Colonic mucosa (tissue), 4 donors: ENCODE measurements around the gene PCDHGB4. TPM values are rescaled to one million over a fixed set of nuclear protein-coding genes. Genes with fewer than 3 reads are reported as not detected.
"Not testable (repeated sequence)": the region's sequence is repeated elsewhere in the genome, so short reads cannot be mapped to it uniquely, and the experiment has no call there.

ENCODE experiments used
- DNase-seq: peaks from one replicate; pipeline ENCODE4 v3.0.0-alpha.2; 2020
- H3K27ac ChIP-seq: fragments of 200-600 bp; one replicate; pipeline ENCODE4 v1.8.0; 2021
- H3K27me3 ChIP-seq: fragments of 200-600 bp; one replicate; pipeline ENCODE4 v1.8.0; 2021
- H3K36me3 ChIP-seq: fragments of 200-600 bp; one replicate; pipeline ENCODE4 v1.8.0; 2021
- H3K4me1 ChIP-seq: fragments of 200-600 bp; one replicate; pipeline ENCODE4 v1.8.0; 2021; ENCODE audit warnings: mild to moderate bottlenecking
- H3K4me3 ChIP-seq: fragments of 200-600 bp; one replicate; pipeline ENCODE4 v1.8.0; 2021
- H3K9ac ChIP-seq, 2 donors: one replicate each; pipeline ENCODE4 v1.7.0; 2013; ENCODE audit warnings: control low read depth in 2 of 2, low read depth in 2 of 2, low read length in 2 of 2
- H3K9me3 ChIP-seq: fragments of 200-600 bp; one replicate; pipeline ENCODE4 v1.8.0; 2021
- intact Hi-C: fragments of 100-400 bp; cut with DNase I; formaldehyde crosslinking; loops from one replicate; pipeline ENCODE4 v1.14.1; 2022
- total RNA-seq, 2 donors: library from RNA; stranded (reverse); fragmentation: NEBNext Ultra II Directional in 1 of 2; extraction: Animal tissue kit (Norgen Biotek cat#: 25700) in 1 of 2; gene quantifications; one replicate each; pipeline ENCODE4 v1.2.1, GENCODE V29; 2021
- TF ChIP-seq, protein P1 (sequence below): fragments of 200-600 bp; IDR thresholded peaks from one replicate; pipeline ENCODE4 v1.8.0; 2022; ENCODE audit warnings: antibody characterized with exemption, mild to moderate bottlenecking
- donor health status: healthy.
- donor health status: DM: no; HTN: no; CAD: no.
- donor health status: DM: no; HTN: no; CAD: no.

PCDHGB4 gene
- total RNA-seq, 2 donors from 2014 or later = 0.69 to 0.96 TPM

DNA sequence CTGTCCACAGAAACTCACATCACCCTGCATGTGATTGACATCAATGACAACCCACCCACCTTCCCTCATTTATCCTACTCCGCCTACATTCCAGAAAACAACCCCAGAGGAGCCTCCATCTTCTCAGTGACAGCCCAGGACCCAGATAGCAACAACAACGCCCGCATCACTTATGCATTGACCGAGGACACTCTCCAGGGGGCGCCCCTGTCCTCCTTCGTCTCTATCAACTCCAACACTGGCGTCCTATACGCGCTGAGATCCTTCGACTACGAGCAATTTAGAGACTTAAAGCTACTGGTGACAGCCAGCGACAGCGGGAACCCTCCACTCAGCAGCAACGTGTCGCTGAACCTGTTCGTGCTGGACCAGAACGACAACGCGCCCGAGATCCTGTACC lies 42.2 kb upstream of the PCDHGB4 start:
- Histone ChIP-seq H3K4me1 (no peaks in the 10 kb centered on the region), H3K9ac (no peak overlapping the region), H3K27me3 (no peaks in the 10 kb centered on the region), H3K36me3 (no peaks in the 10 kb centered on the region), H3K9me3 (no peaks in the 10 kb centered on the region), H3K4me3 (no peak overlapping the region), H3K27ac (no peak overlapping the region)
- intact Hi-C loops = no loop called here
- TF ChIP-seq, protein P1, sequence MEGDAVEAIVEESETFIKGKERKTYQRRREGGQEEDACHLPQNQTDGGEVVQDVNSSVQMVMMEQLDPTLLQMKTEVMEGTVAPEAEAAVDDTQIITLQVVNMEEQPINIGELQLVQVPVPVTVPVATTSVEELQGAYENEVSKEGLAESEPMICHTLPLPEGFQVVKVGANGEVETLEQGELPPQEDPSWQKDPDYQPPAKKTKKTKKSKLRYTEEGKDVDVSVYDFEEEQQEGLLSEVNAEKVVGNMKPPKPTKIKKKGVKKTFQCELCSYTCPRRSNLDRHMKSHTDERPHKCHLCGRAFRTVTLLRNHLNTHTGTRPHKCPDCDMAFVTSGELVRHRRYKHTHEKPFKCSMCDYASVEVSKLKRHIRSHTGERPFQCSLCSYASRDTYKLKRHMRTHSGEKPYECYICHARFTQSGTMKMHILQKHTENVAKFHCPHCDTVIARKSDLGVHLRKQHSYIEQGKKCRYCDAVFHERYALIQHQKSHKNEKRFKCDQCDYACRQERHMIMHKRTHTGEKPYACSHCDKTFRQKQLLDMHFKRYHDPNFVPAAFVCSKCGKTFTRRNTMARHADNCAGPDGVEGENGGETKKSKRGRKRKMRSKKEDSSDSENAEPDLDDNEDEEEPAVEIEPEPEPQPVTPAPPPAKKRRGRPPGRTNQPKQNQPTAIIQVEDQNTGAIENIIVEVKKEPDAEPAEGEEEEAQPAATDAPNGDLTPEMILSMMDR = no peak
- no peak for DNase-seq

DNA sequence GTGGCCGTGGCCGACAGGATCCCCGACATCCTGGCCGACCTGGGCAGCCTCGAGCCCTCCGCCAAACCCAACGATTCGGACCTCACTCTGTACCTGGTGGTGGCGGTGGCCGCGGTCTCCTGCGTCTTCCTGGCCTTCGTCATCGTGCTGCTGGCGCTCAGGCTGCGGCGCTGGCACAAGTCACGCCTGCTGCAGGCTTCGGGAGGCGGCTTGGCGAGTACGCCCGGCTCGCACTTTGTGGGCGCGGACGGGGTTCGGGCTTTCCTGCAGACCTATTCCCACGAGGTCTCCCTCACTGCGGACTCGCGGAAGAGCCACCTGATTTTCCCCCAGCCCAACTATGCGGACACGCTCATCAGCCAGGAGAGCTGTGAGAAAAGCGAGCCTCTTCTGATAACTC lies 41.5 kb upstream of the PCDHGB4 start:
- intact Hi-C loops, H3K27ac ChIP-seq, H3K27me3 ChIP-seq, H3K4me1 ChIP-seq, DNase-seq, H3K36me3 ChIP-seq, H3K9me3 ChIP-seq, H3K4me3 ChIP-seq, H3K9ac ChIP-seq: not testable (repeated sequence)

DNA sequence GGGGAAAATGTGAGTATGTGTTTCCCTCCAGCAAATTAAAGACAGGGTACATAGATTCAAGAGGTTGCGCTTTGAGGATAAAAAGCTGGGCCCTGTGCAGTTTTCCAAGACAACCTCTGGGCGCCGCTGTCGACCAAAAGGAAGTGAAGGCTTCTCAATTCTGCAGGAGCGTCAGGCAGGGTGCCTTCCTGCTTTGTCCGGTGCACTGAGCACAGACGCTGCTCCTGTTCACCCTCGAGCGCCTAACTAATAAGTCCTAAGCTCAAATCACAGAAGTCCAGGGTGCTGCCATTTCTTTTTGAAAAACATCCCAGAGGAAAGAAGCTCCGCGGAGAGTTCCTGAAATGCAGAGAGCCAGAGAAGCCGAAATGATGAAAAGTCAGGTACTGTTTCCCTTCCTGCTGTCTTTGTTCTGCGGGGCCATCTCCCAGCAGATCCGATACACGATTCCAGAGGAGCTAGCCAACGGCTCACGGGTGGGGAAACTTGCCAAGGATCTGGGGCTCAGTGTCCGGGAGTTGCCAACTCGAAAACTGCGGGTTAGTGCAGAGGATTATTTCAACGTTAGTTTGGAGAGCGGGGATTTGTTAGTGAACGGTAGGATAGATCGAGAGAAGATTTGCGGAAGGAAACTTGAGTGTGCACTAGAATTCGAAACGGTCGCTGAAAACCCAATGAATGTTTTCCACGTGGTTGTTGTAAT lies 37.4 kb upstream of the PCDHGB4 start, which contains the start of gene PCDHGB1:
Gene PCDHGB1, plus strand, starts transcription at position 183 of the 703 bp plus-strand sequence. Its CDS starts 162 bp downstream, at position 345.
- Histone ChIP-seq H3K4me1 (no peaks in the 10 kb centered on the region), H3K4me3 (no peak within 1 kb of the TSS), H3K36me3 (no peaks in the 10 kb centered on the region), H3K9me3 (no peaks in the 10 kb centered on the region), H3K9ac (no peak within 1 kb of the TSS), H3K27ac (no peak within 1 kb of the TSS), H3K27me3 (no peaks in the 10 kb centered on the region)
- no peak for DNase-seq
- intact Hi-C loops = no loop called here
- TF ChIP-seq, protein P1 = peak; percentile 29

DNA sequence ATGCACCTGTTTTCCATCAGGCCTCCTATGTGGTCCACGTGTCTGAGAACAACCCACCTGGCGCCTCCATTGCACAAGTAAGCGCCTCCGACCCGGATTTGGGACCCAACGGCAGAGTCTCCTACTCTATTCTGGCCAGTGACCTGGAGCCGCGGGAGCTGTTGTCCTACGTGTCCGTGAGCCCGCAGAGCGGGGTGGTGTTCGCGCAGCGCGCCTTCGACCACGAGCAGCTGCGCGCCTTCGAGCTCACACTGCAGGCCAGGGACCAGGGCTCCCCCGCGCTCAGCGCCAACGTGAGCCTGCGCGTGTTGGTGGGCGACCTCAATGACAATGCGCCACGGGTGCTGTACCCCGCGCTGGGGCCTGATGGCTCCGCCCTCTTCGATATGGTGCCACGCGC lies 35.9 kb upstream of the PCDHGB4 start:
- Histone ChIP-seq H3K9me3 (no peaks in the 10 kb centered on the region), H3K36me3 (no peaks in the 10 kb centered on the region), H3K9ac (no peak overlapping the region), H3K27me3 (no peaks in the 10 kb centered on the region), H3K4me3 (no peak overlapping the region), H3K27ac (no peak overlapping the region), H3K4me1 (no peaks in the 10 kb centered on the region)
- TF ChIP-seq, protein P1 = no peak
- DNase-seq = no peak
- intact Hi-C loops = no loop called here

DNA sequence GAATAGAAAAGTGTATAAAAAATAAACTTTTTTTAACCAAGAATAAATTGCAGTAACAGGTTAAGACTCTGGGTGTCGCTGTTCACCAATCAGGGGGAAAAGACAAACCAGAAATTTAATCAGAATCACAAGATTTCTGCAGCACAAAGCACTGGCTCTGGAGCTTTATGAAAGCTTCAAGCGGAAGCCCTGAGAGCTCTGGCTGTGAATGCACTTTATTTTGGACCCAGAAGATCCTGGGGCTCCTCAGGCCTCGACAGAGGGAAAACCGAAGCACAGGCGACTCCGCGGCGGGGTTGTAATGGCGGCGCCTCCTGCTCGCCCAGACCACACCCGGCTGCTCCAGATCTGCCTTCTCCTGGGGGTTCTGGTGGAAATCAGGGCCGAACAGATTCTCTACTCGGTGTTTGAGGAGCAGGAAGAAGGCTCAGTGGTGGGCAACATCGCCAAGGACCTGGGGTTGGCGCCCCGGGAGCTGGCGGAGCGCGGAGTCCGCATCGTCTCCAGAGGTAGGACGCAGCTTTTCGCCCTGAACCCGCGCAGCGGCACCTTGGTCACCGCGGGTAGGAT lies 32.5 kb upstream of the PCDHGB4 start, which contains the start of gene PCDHGA4:
Gene PCDHGA4, plus strand, starts transcription at position 122 of the 570 bp plus-strand sequence. Its CDS starts 87 bp downstream, at position 209.
- Histone ChIP-seq H3K36me3 (no peaks in the 10 kb centered on the region), H3K9me3 (no peaks in the 10 kb centered on the region), H3K4me1 (no peaks in the 10 kb centered on the region), H3K27ac (no peak within 1 kb of the TSS), H3K9ac (no peak within 1 kb of the TSS), H3K27me3 (no peaks in the 10 kb centered on the region), H3K4me3 (no peak within 1 kb of the TSS)
- no peak for DNase-seq
- intact Hi-C loops = no loop called here
- TF ChIP-seq, protein P1 = no peak

DNA sequence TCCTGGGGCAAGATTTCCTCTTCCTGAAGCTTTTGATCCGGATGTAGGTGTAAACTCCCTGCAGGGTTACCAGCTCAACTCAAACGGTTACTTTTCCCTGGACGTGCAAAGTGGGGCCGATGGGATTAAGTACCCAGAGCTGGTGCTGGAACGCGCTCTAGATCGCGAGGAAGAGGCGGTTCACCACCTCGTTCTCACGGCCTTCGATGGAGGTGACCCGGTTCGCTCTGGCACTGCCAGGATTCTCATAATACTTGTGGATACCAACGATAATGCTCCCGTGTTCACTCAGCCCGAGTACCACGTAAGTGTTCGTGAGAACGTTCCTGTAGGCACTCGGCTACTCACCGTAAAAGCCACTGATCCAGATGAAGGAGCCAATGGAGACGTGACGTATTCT lies 31.9 kb upstream of the PCDHGB4 start:
- Histone ChIP-seq H3K27me3 (no peaks in the 10 kb centered on the region), H3K4me1 (no peaks in the 10 kb centered on the region), H3K27ac (no peak overlapping the region), H3K9ac (no peak overlapping the region), H3K36me3 (no peaks in the 10 kb centered on the region), H3K9me3 (no peaks in the 10 kb centered on the region), H3K4me3 (no peak overlapping the region)
- no peak for DNase-seq
- TF ChIP-seq, protein P1 = no peak
- intact Hi-C loops = no loop called here
